ENCODE data around the gene CATSPER4.

The CATSPER4 gene

GRCh38 chr1:26164861-26165842 lies 25.2 kb upstream of the CATSPER4 start:
- DNase-seq (ENCODE audit: low read depth, low spot score): no peak

- DNase-seq (ENCODE audit: low read depth, low spot score): no peak
Measured at GRCh38 chr1:26166719-26167281, 23.6 kb upstream of the CATSPER4 start.

- DNase-seq (ENCODE audit: low read depth, low spot score): no peak
Measured at GRCh38 chr1:26168410-26169197, 21.8 kb upstream of the CATSPER4 start, which contains the start of gene C1orf232. C1orf232 (minus strand) TSS chr1:26168963; CDS start chr1:26168499, 464 bp downstream.

GRCh38 chr1:26169198-26169554 lies 21.2 kb upstream of the CATSPER4 start:
- DNase-seq (ENCODE audit: low read depth, low spot score): no peak

- peak; percentile 67 for DNase-seq (ENCODE audit: low read depth, low spot score)
Measured at GRCh38 chr1:26169669-26170471, 20.5 kb upstream of the CATSPER4 start, which contains the start of gene ZNF593. ZNF593 (plus strand) TSS chr1:26169908; CDS start chr1:26169984, 76 bp downstream.

GRCh38 chr1:26170472-26170821 lies 20.0 kb upstream of the CATSPER4 start:
- no peak for DNase-seq (ENCODE audit: low read depth, low spot score)

GRCh38 chr1:26171084-26172072 lies 19.0 kb upstream of the CATSPER4 start, which contains the start of gene ZNF593OS:
ZNF593OS (minus strand) TSS chr1:26171832; CDS start chr1:26171661, 171 bp downstream.
- DNase-seq (ENCODE audit: low read depth, low spot score): no peak

- no peak for DNase-seq (ENCODE audit: low read depth, low spot score)
Measured at GRCh38 chr1:26175346-26175745, 15.1 kb upstream of the CATSPER4 start.

- DNase-seq (ENCODE audit: low read depth, low spot score): no peak
Measured at GRCh38 chr1:26177182-26177684, 13.2 kb upstream of the CATSPER4 start, which contains the start of gene CNKSR1. CNKSR1 (plus strand) TSS chr1:26177491; CDS start chr1:26177548, 57 bp downstream.

GRCh38 chr1:26180010-26180506 lies 10.3 kb upstream of the CATSPER4 start:
- DNase-seq (ENCODE audit: low read depth, low spot score): no peak

- no peak for DNase-seq (ENCODE audit: low read depth, low spot score)
Measured at GRCh38 chr1:26181586-26182382, 8.6 kb upstream of the CATSPER4 start.

- no peak for DNase-seq (ENCODE audit: low read depth, low spot score)
Measured at GRCh38 chr1:26182383-26182696, 8.1 kb upstream of the CATSPER4 start.

- no peak for DNase-seq (ENCODE audit: low read depth, low spot score)
Measured at GRCh38 chr1:26184086-26184485, 6.3 kb upstream of the CATSPER4 start.

- DNase-seq (ENCODE audit: low read depth, low spot score): no peak
Measured at GRCh38 chr1:26184883-26185282, 5.5 kb upstream of the CATSPER4 start.

- no peak for DNase-seq (ENCODE audit: low read depth, low spot score)
Measured at GRCh38 chr1:26187882-26188281, 2.5 kb upstream of the CATSPER4 start.

GRCh38 chr1:26188477-26188876 lies 1.9 kb upstream of the CATSPER4 start:
- DNase-seq (ENCODE audit: low read depth, low spot score): no peak

- no peak for DNase-seq (ENCODE audit: low read depth, low spot score)
Measured at GRCh38 chr1:26189331-26189730, 1.1 kb upstream of the CATSPER4 start.

GRCh38 chr1:26189751-26190275 lies 589 bp upstream of the CATSPER4 start:
- DNase-seq (ENCODE audit: low read depth, low spot score): no peak
